PC-3 (cell line): Measurements from ENCODE around the gene HAPLN3.

Experiments used
- EZH2 ChIP-seq: fragments of 300-600 bp; sonication (generic); IDR thresholded peaks from one replicate; pipeline ENCODE4 v1.6.1; 2017; ENCODE audit warnings: antibody characterized with exemption, mild to moderate bottlenecking, low read length; ENCODE audit not compliant: unreplicated experiment
- TF ChIP-seq, protein P1 (sequence below): fragments of 300-600 bp; sonication (generic); conservative IDR thresholded peaks from 2 replicates; pipeline ENCODE4 v1.5.1; 2017; ENCODE audit warnings: antibody characterized with exemption, low read depth, mild to moderate bottlenecking, low read length

DNA sequence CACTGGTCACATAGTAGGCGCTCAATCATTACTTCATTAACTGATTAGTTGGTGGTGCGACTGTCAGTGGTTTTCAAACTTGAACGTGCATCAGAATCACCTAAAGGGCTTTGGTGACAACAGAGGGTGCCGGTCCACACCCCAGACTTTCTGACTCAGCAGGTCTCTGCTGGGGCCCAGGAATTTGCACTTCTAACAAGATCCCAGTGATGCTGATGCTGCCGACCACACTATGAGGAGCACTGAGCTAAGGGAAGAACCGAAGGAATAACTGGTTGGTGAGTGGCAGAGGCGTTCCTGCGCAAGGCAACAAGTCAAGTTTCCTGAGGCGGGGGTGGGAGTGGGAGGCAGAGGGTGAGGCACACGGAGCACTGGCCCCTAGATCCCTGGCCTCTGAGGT lies 18.8 kb downstream of the HAPLN3 start:
- TF ChIP-seq, protein P1, sequence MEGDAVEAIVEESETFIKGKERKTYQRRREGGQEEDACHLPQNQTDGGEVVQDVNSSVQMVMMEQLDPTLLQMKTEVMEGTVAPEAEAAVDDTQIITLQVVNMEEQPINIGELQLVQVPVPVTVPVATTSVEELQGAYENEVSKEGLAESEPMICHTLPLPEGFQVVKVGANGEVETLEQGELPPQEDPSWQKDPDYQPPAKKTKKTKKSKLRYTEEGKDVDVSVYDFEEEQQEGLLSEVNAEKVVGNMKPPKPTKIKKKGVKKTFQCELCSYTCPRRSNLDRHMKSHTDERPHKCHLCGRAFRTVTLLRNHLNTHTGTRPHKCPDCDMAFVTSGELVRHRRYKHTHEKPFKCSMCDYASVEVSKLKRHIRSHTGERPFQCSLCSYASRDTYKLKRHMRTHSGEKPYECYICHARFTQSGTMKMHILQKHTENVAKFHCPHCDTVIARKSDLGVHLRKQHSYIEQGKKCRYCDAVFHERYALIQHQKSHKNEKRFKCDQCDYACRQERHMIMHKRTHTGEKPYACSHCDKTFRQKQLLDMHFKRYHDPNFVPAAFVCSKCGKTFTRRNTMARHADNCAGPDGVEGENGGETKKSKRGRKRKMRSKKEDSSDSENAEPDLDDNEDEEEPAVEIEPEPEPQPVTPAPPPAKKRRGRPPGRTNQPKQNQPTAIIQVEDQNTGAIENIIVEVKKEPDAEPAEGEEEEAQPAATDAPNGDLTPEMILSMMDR, result no peak
- no peak for TF ChIP-seq EZH2
